ENCODE measurements around the gene PACS1.

The PACS1 gene

GRCh38 chr11:66035653-66036333 lies 34.3 kb upstream of the PACS1 start:
- ChIA-PET POLR2A (ENCODE audit: low non-redundant PET) (no interaction called here), CTCF (interaction anchor here (0.5 to 1.1 kb wide), 4 partner anchors 12 to 694 kb away, joined by 3 to 7 read pairs (median 3); partner anchors contain the start of gene CTSW)
- H3K27ac ChIP-seq = no peak overlapping the region
- no peak for TF ChIP-seq CTCF (conservative IDR thresholded peaks at IDR 0.05; ENCODE audit: low read depth)
- DNase-seq (ENCODE audit: low spot score) = no peak

GRCh38 chr11:66036334-66036710 lies 33.8 kb upstream of the PACS1 start:
- TF ChIP-seq CTCF (conservative IDR thresholded peaks at IDR 0.05; ENCODE audit: low read depth) = no peak
- no peak overlapping the region for H3K27ac ChIP-seq
- POLR2A ChIA-PET (ENCODE audit: low non-redundant PET) = no interaction called here
- CTCF ChIA-PET = interaction anchor here (1.1 kb wide), 1 partner anchor 14 kb away, joined by 3 read pairs; no protein-coding TSS in a partner anchor
- DNase-seq (ENCODE audit: low spot score) = no peak

GRCh38 chr11:66037327-66037726 lies 32.7 kb upstream of the PACS1 start:
- no peak for TF ChIP-seq CTCF (conservative IDR thresholded peaks at IDR 0.05; ENCODE audit: low read depth)
- POLR2A ChIA-PET (ENCODE audit: low non-redundant PET) = no interaction called here
- CTCF ChIA-PET = no interaction called here

GRCh38 chr11:66039765-66040164 lies 30.3 kb upstream of the PACS1 start:
- ChIA-PET CTCF (no interaction called here), POLR2A (ENCODE audit: low non-redundant PET) (no interaction called here)
- no peak for TF ChIP-seq CTCF (conservative IDR thresholded peaks at IDR 0.05; ENCODE audit: low read depth)

More at GRCh38 chr11:66037327-66037726, 32.7 kb upstream of the PACS1 start:
- no peak overlapping the region for H3K27ac ChIP-seq
- DNase-seq (ENCODE audit: low spot score) = no peak

GRCh38 chr11:66042227-66042995 lies 27.7 kb upstream of the PACS1 start:
- no peak for TF ChIP-seq CTCF (conservative IDR thresholded peaks at IDR 0.05; ENCODE audit: low read depth)
- ChIA-PET POLR2A (ENCODE audit: low non-redundant PET) (no interaction called here), CTCF (interaction anchor here (1.2 to 1.7 kb wide), 3 partner anchors 20 to 26 kb away, joined by 3 to 6 read pairs (median 3); no protein-coding TSS in a partner anchor)
- no peak overlapping the region for H3K27ac ChIP-seq
- DNase-seq (ENCODE audit: low spot score) = no peak

More at GRCh38 chr11:66039765-66040164, 30.3 kb upstream of the PACS1 start:
- no peak for DNase-seq (ENCODE audit: low spot score)
- no peak overlapping the region for H3K27ac ChIP-seq

GRCh38 chr11:66042996-66043906 lies 26.8 kb upstream of the PACS1 start:
- ChIA-PET CTCF (interaction anchor here (1.5 to 1.6 kb wide), 2 partner anchors 20 to 25 kb away, joined by 3 read pairs; no protein-coding TSS in a partner anchor), POLR2A (ENCODE audit: low non-redundant PET) (no interaction called here)
- no peak for DNase-seq (ENCODE audit: low spot score)
- TF ChIP-seq CTCF (conservative IDR thresholded peaks at IDR 0.05; ENCODE audit: low read depth) = no peak
- no peak overlapping the region for H3K27ac ChIP-seq
